Activated CD8-positive, alpha-beta T cell treated with anti-CD3 and anti-CD28 coated beads for 36 hours (primary cell): Measurements from ENCODE around the gene ST8SIA6. TPM values are rescaled to one million over a fixed set of nuclear protein-coding genes. Genes with fewer than 3 reads are reported as not detected.
A peak's percentile ranks its signal among the peaks of the same experiment; 100 is the strongest.

Experiments used
- ATAC-seq: fragments of 200-7000 bp; cut with Tn5 transposase; one replicate; pipeline ENCODE4 v1.10.0; 2021; ENCODE audit warnings: mild to moderate bottlenecking, moderate library complexity
- CTCF ChIA-PET: fragments of 350-600 bp; sonication (Branson Sonifier 250); formaldehyde crosslinking; loops from one replicate; lab custom pipeline; 2021; ENCODE audit warnings: antibody characterized with exemption; lab: Charles Lee
- POLR2A ChIA-PET: fragments of 350-600 bp; sonication (Branson Sonifier 250); formaldehyde crosslinking; loops from one replicate; lab custom pipeline; 2021; ENCODE audit warnings: antibody characterized with exemption; lab: Charles Lee
- DNase-seq: peaks from one replicate; pipeline ENCODE4 v3.0.0-alpha.2; 2020
- H3K27ac Mint-ChIP-seq: one replicate; pipeline ENCODE4 v1.8.0; 2021; ENCODE audit warnings: mild to moderate bottlenecking, mixed read lengths
- H3K27me3 Mint-ChIP-seq: one replicate; pipeline ENCODE4 v1.8.0; 2021; ENCODE audit warnings: mixed read lengths
- H3K36me3 Mint-ChIP-seq: one replicate; pipeline ENCODE4 v1.8.0; 2021; ENCODE audit warnings: low read depth, mixed read lengths
- H3K4me1 Mint-ChIP-seq: one replicate; pipeline ENCODE4 v1.8.0; 2021; ENCODE audit warnings: low read depth, mixed read lengths
- H3K4me3 Mint-ChIP-seq: one replicate; pipeline ENCODE4 v1.8.0; 2021; ENCODE audit warnings: mild to moderate bottlenecking, moderate library complexity, mixed read lengths
- H3K9me3 Mint-ChIP-seq: one replicate; pipeline ENCODE4 v1.8.0; 2021; ENCODE audit warnings: mixed read lengths
- intact Hi-C: fragments of 100-400 bp; cut with micrococcal nuclease; formaldehyde crosslinking; loops from one replicate; pipeline ENCODE4 v1.10.0; 2022
- total RNA-seq, 2 experiments: library from RNA; stranded (reverse); gene quantifications; one replicate each; pipeline ENCODE4 v1.2.3, GENCODE V29; 2021
- TF ChIP-seq, protein P1 (sequence below): fragments of 200-600 bp; IDR thresholded peaks from one replicate; pipeline ENCODE4 v1.8.0; 2022; ENCODE audit warnings: antibody characterized with exemption, mild to moderate bottlenecking

ST8SIA6 gene
- total RNA-seq, 2 experiments from 2014 or later, result not detected

DNA sequence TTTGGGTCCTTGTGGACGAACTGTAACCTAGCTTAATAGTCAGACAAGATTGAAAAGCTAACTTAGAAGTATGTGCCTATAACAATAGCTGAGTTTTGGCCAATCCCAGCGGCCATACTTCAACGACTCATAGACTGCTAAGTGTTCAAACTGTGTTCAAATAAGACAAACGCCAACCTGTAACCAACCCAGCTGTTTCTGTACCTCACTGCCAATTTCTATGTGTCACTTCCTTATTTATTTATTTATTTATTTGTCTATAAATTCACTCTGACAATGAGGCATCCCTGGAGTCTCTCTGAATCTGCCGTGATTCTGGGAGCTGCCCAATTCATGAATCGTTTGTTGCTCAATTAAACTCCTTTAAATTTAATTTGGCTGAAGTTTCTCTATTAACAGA lies 21.7 kb downstream of the ST8SIA6 start:
- intact Hi-C loops, result loop anchor here (5.0 kb wide), 1 partner anchor 140 kb away; no protein-coding TSS in a partner anchor
- POLR2A ChIA-PET, result no interaction called here

DNA sequence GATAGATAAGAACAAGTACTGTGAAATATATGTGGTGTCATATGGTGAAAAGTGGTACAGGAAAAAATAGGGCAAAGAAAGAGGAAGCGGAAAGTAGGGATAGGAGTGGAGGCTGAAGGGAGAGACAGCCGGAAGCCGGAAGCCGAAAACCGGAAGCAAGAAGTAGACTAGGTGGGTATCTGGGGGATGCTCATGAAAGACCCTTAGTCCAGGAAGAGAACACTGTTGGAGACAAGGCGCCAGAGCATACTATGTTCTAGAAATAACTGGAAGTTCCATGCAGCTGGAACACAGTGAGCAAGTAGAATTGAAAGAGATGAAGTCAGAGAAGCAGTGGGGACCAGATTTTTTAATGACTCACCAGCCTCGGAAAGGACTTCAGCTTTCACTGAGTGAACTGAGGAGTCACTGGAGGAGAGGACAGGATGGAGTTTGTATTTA lies 22.5 kb downstream of the ST8SIA6 start:
- Mint-ChIP-seq H3K9me3 (no peaks in the 10 kb centered on the region), H3K4me3 (no peak overlapping the region), H3K27ac (no peak overlapping the region), H3K36me3 (no peaks in the 10 kb centered on the region), H3K4me1 (peaks cover 42% of the 10 kb centered on the region), H3K27me3 (peaks cover 2% of the 10 kb centered on the region)
- intact Hi-C loops, result loop anchor here (5.0 kb wide), 1 partner anchor 140 kb away; no protein-coding TSS in a partner anchor
- DNase-seq (no peak), ATAC-seq (no peak)
- CTCF ChIA-PET, result interaction anchor here (0.7 to 5.2 kb wide), 5 partner anchors 11 to 142 kb away, joined by 3 to 40 read pairs (median 3); no protein-coding TSS in a partner anchor
- TF ChIP-seq, protein P1, sequence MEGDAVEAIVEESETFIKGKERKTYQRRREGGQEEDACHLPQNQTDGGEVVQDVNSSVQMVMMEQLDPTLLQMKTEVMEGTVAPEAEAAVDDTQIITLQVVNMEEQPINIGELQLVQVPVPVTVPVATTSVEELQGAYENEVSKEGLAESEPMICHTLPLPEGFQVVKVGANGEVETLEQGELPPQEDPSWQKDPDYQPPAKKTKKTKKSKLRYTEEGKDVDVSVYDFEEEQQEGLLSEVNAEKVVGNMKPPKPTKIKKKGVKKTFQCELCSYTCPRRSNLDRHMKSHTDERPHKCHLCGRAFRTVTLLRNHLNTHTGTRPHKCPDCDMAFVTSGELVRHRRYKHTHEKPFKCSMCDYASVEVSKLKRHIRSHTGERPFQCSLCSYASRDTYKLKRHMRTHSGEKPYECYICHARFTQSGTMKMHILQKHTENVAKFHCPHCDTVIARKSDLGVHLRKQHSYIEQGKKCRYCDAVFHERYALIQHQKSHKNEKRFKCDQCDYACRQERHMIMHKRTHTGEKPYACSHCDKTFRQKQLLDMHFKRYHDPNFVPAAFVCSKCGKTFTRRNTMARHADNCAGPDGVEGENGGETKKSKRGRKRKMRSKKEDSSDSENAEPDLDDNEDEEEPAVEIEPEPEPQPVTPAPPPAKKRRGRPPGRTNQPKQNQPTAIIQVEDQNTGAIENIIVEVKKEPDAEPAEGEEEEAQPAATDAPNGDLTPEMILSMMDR, result no peak
- POLR2A ChIA-PET, result no interaction called here

More for the DNA sequence above, 21.7 kb downstream of the ST8SIA6 start:
- Mint-ChIP-seq H3K27me3 (peaks cover 2% of the 10 kb centered on the region), H3K4me1 (peaks cover 34% of the 10 kb centered on the region), H3K4me3 (no peak overlapping the region), H3K9me3 (no peaks in the 10 kb centered on the region), H3K27ac (no peak overlapping the region), H3K36me3 (no peaks in the 10 kb centered on the region)
- CTCF ChIA-PET, result interaction anchor here (0.8 to 5.2 kb wide), 7 partner anchors 10 to 608 kb away, joined by 3 to 40 read pairs (median 3); no protein-coding TSS in a partner anchor
- DNase-seq (no peak), ATAC-seq (no peak)
- TF ChIP-seq, protein P1, result no peak

DNA sequence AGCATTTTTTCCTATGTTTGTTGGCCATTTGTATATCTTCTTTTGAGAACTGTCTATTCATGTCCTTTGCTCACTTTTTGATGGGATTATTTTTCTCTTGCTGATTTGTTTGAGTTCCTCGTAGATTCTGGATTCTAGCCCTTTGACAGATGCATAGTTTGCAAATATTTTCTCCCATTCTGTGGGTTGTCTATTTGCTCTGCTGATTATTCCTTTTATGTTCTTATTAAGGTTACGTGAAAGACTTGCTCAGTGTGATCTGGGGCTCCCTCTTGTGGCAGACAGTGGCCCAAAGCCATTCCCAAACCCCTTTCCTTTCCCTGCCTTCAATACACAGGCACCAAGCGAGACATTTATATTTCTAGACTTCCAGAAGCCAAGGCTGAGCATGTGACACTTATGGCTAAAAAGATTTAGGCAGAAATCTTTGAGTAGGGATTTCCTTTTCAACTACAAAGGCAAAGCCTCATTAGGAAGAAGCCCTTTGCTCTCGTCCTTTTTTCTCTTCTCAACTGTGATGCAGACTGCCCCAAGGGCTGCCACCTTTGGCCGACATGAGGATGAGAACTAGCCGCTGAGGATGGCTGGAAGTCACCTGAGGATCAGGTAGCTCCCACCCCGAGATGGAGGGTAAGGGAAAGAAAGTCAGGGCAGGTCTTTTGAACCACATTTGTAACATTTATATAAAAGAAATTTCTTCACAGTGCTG lies 23.6 kb downstream of the ST8SIA6 start:
- TF ChIP-seq, protein P1, result peak; percentile 94
- ATAC-seq (no peak), DNase-seq (peak; percentile 70)
- POLR2A ChIA-PET, result no interaction called here
- intact Hi-C loops, result loop anchor here (5.0 kb wide), 1 partner anchor 138 kb away; no protein-coding TSS in a partner anchor
- Mint-ChIP-seq H3K4me1 (peaks cover 53% of the 10 kb centered on the region), H3K9me3 (no peaks in the 10 kb centered on the region), H3K4me3 (no peak overlapping the region), H3K27me3 (peaks cover 2% of the 10 kb centered on the region), H3K36me3 (no peaks in the 10 kb centered on the region), H3K27ac (no peak overlapping the region)
- CTCF ChIA-PET, result interaction anchor here (0.6 to 5.2 kb wide), 8 partner anchors 11 to 603 kb away, joined by 3 to 40 read pairs (median 8); no protein-coding TSS in a partner anchor

DNA sequence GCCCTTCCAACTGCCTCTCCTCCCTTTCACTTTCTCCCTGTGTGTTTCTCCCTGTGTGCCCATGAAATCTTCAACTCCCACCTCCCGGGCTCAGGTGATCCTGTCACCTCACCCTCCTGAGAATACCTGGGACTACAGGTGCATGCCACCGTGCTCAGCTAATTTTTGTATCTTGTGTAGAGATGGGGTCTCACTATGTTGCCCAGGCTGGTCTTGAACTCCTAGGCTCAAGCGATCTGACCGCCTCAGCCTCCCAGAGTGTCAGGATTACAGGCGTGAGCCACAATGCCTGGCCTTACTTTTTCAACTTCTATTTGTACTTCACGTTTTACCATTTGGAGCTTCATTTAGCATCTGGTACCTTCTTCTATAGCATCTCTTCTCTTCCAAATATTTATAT lies 24.9 kb downstream of the ST8SIA6 start:
- POLR2A ChIA-PET, result no interaction called here
- TF ChIP-seq, protein P1, result no peak
- intact Hi-C loops, result loop anchor here (10.0 kb wide), 1 partner anchor 595 kb away; no protein-coding TSS in a partner anchor
- H3K4me3 Mint-ChIP-seq, result peak overlapping the region; percentile 59
- no peak for DNase-seq
- no peaks in the 10 kb centered on the region for H3K36me3 Mint-ChIP-seq
- no peak overlapping the region for H3K27ac Mint-ChIP-seq
- H3K9me3 Mint-ChIP-seq, result no peaks in the 10 kb centered on the region
- H3K4me1 Mint-ChIP-seq, result peaks cover 61% of the 10 kb centered on the region
- ATAC-seq, result no peak
- CTCF ChIA-PET, result interaction anchor here (1.0 to 5.2 kb wide), 12 partner anchors 9 to 283 kb away, joined by 3 to 40 read pairs (median 6); no protein-coding TSS in a partner anchor
- peaks cover 2% of the 10 kb centered on the region for H3K27me3 Mint-ChIP-seq
